ENCODE results near the gene ABLIM2.

Gene ABLIM2

GRCh38 chr4:7987148-7987989 is 171.2 kb downstream of the ABLIM2 start:
- H3K79me2 ChIP-seq (ENCODE audit: insufficient read depth, low read length): no peaks in the 10 kb centered on the region
- no peaks in the 10 kb centered on the region for H3K36me3 ChIP-seq (ENCODE audit: low read length)
- no peaks in the 10 kb centered on the region for H3K9me2 ChIP-seq (replicated peaks; ENCODE audit: insufficient read depth, low read length)
- no peak overlapping the region for H3K27ac ChIP-seq (ENCODE audit: low read depth, low read length)
- H3K27me3 ChIP-seq (ENCODE audit: low read length): no peaks in the 10 kb centered on the region
- H4K20me1 ChIP-seq (ENCODE audit: low read depth, low read length): no peaks in the 10 kb centered on the region
- H2AFZ ChIP-seq (ENCODE audit: low read depth, low read length, severe bottlenecking): no peak overlapping the region
- H3F3A ChIP-seq (ENCODE audit: insufficient read depth): no peaks in the 10 kb centered on the region
- peak; percentile 61 for TF ChIP-seq CTCF (IDR thresholded peaks at IDR 0.05; ENCODE audit: insufficient read depth, low read length, poor library complexity, severe bottlenecking)
- TF ChIP-seq EZH2phosphoT487 (conservative IDR thresholded peaks at IDR 0.05; ENCODE audit: low read length): no peak
- no peaks in the 10 kb centered on the region for H3K9me3 ChIP-seq (ENCODE audit: insufficient read depth, low read length)
- H3K4me3 ChIP-seq (ENCODE audit: insufficient read depth, low read length, poor library complexity, severe bottlenecking): no peak overlapping the region
- H3K4me2 ChIP-seq (ENCODE audit: low read depth, low read length, poor library complexity, severe bottlenecking): no peak overlapping the region
- no peak overlapping the region for H3K9ac ChIP-seq (ENCODE audit: low read length)

GRCh38 chr4:7985891-7986441 is 172.6 kb downstream of the ABLIM2 start:
- Histone ChIP-seq H3K79me2 (ENCODE audit: insufficient read depth, low read length) (no peaks in the 10 kb centered on the region), H2AFZ (ENCODE audit: low read depth, low read length, severe bottlenecking) (no peak overlapping the region), H3K27ac (ENCODE audit: low read depth, low read length) (no peak overlapping the region), H3K9me2 (replicated peaks; ENCODE audit: insufficient read depth, low read length) (no peaks in the 10 kb centered on the region), H3K36me3 (ENCODE audit: low read length) (no peaks in the 10 kb centered on the region), H3K27me3 (ENCODE audit: low read length) (no peaks in the 10 kb centered on the region), H3K9me3 (ENCODE audit: insufficient read depth, low read length) (no peaks in the 10 kb centered on the region), H3K4me2 (ENCODE audit: low read depth, low read length, poor library complexity, severe bottlenecking) (no peak overlapping the region), H4K20me1 (ENCODE audit: low read depth, low read length) (no peaks in the 10 kb centered on the region), H3K9ac (ENCODE audit: low read length) (no peak overlapping the region), H3K4me3 (ENCODE audit: insufficient read depth, low read length, poor library complexity, severe bottlenecking) (no peak overlapping the region), H3F3A (ENCODE audit: insufficient read depth) (no peaks in the 10 kb centered on the region)
- TF ChIP-seq CTCF (IDR thresholded peaks at IDR 0.05; ENCODE audit: insufficient read depth, low read length, poor library complexity, severe bottlenecking): no peak
- no peak for TF ChIP-seq EZH2phosphoT487 (conservative IDR thresholded peaks at IDR 0.05; ENCODE audit: low read length)

GRCh38 chr4:7985072-7985471 is 173.5 kb downstream of the ABLIM2 start:
- Histone ChIP-seq H3K9ac (ENCODE audit: low read length) (no peak overlapping the region), H3K4me3 (ENCODE audit: insufficient read depth, low read length, poor library complexity, severe bottlenecking) (no peak overlapping the region), H3K27me3 (ENCODE audit: low read length) (no peaks in the 10 kb centered on the region), H3K9me2 (replicated peaks; ENCODE audit: insufficient read depth, low read length) (no peaks in the 10 kb centered on the region), H3K9me3 (ENCODE audit: insufficient read depth, low read length) (no peaks in the 10 kb centered on the region), H3K36me3 (ENCODE audit: low read length) (no peaks in the 10 kb centered on the region), H3K4me2 (ENCODE audit: low read depth, low read length, poor library complexity, severe bottlenecking) (no peak overlapping the region), H4K20me1 (ENCODE audit: low read depth, low read length) (no peaks in the 10 kb centered on the region), H3K27ac (ENCODE audit: low read depth, low read length) (no peak overlapping the region), H2AFZ (ENCODE audit: low read depth, low read length, severe bottlenecking) (no peak overlapping the region), H3F3A (ENCODE audit: insufficient read depth) (no peaks in the 10 kb centered on the region), H3K79me2 (ENCODE audit: insufficient read depth, low read length) (no peaks in the 10 kb centered on the region)
- TF ChIP-seq CTCF (IDR thresholded peaks at IDR 0.05; ENCODE audit: insufficient read depth, low read length, poor library complexity, severe bottlenecking) (no peak), EZH2phosphoT487 (conservative IDR thresholded peaks at IDR 0.05; ENCODE audit: low read length) (no peak)
